H1 (cell line): ENCODE measurements around the gene CDC25C. TPM values are rescaled to one million over a fixed set of nuclear protein-coding genes. Genes with fewer than 3 reads are reported as not detected.

Experiments used
- CTCF ChIA-PET: fragments of 300-600 bp; sonication (Branson Sonifier 250); formaldehyde crosslinking; loops from one replicate; lab custom pipeline; 2021; ENCODE audit not compliant: partially characterized antibody; lab: Charles Lee
- POLR2A ChIA-PET: fragments of 300-600 bp; sonication (Branson Sonifier 250); formaldehyde crosslinking; loops from one replicate; lab custom pipeline; 2021; ENCODE audit warnings: inconsistent platforms; ENCODE audit not compliant: partially characterized antibody; lab: Charles Lee
- DNase-seq, 2 experiments: peaks; one replicate each; pipeline versions ENCODE4 v3.0.0 to v3.0.0-alpha.2; 2010 to 2022; ENCODE audit warnings: low spot score in 2 of 2, low read depth in 1 of 2, mixed read lengths in 1 of 2
- FAIRE-seq: peaks from 2 replicates; lab custom pipeline; 2011; peaks lifted over from hg19 to GRCh38; lab: Jason Lieb, UNC
- H2AFZ ChIP-seq: 2 replicates; pipeline ENCODE4 v1.8.1; 2012; ENCODE audit warnings: low read length, inconsistent platforms
- H2AK5ac ChIP-seq: 2 replicates; pipeline ENCODE4 v1.6.1; 2013; ENCODE audit warnings: low read depth, low read length
- H2BK120ac ChIP-seq: replicated peaks from 2 replicates; pipeline ENCODE3; 2013; ENCODE audit warnings: low read depth, low read length, inconsistent platforms
- H2BK12ac ChIP-seq: 2 replicates; pipeline ENCODE4 v1.6.1; 2013; ENCODE audit warnings: low read depth, low read length
- H2BK15ac ChIP-seq: 2 replicates; pipeline ENCODE4 v1.6.1; 2013; ENCODE audit warnings: low read length
- H2BK20ac ChIP-seq: 2 replicates; pipeline ENCODE4 v1.6.1; 2013; ENCODE audit warnings: low read length
- H2BK5ac ChIP-seq: 2 replicates; pipeline ENCODE4 v1.6.1; 2013; ENCODE audit warnings: low read depth, low read length
- H3K14ac ChIP-seq: 2 replicates; pipeline ENCODE4 v1.6.1; 2013; ENCODE audit warnings: inconsistent platforms; ENCODE audit not compliant: insufficient read length
- H3K18ac ChIP-seq: 2 replicates; pipeline ENCODE4 v1.6.1; 2013; ENCODE audit warnings: low read length; ENCODE audit errors: extremely low read depth
- H3K23ac ChIP-seq: 2 replicates; pipeline ENCODE4 v1.6.1; 2013; ENCODE audit warnings: inconsistent platforms; ENCODE audit not compliant: insufficient read length
- H3K23me2 ChIP-seq: 2 replicates; pipeline ENCODE4 v1.6.1; 2013; ENCODE audit warnings: low read depth, low read length
- H3K27ac ChIP-seq: 2 replicates; pipeline ENCODE4 v1.6.1; 2011; ENCODE audit warnings: low read depth, low read length, inconsistent platforms
- H3K27me3 ChIP-seq, 4 experiments: replicated peaks in 1 of 4; 1 replicate in 1 of 4; 2 replicates in 3 of 4; pipeline versions ENCODE4 v1.6.1 to v1.8.1; 2011 to 2013; ENCODE audit warnings: low read length in 3 of 4, mild to moderate bottlenecking in 3 of 4, inconsistent platforms in 2 of 4, mixed read lengths in 2 of 4, moderate library complexity in 1 of 4; ENCODE audit not compliant: control insufficient read depth in 3 of 4, insufficient read depth in 3 of 4; ENCODE audit errors: extremely low read depth in 1 of 4
- H3K36me3 ChIP-seq, 4 experiments: 2 replicates each; pipeline versions ENCODE4 v1.6.1 to v1.8.1; 2011 to 2013; ENCODE audit warnings: mild to moderate bottlenecking in 4 of 4, low read length in 3 of 4, moderate library complexity in 2 of 4, control low read depth in 1 of 4, inconsistent platforms in 1 of 4; ENCODE audit not compliant: insufficient read depth in 4 of 4, control insufficient read depth in 2 of 4
- H3K4ac ChIP-seq: replicated peaks from 2 replicates; pipeline ENCODE3; 2013; ENCODE audit warnings: low read length, low read depth, mixed read lengths, inconsistent platforms; ENCODE audit not compliant: insufficient read length
- H3K4me1 ChIP-seq, 4 experiments: replicated peaks in 1 of 4; 1 replicate in 1 of 4; 2 replicates in 3 of 4; pipeline versions ENCODE4 v1.6.1 to v1.8.1; 2011 to 2013; ENCODE audit warnings: low read length in 3 of 4, inconsistent platforms in 2 of 4, mixed read lengths in 1 of 4; ENCODE audit not compliant: insufficient read depth in 4 of 4, control insufficient read depth in 3 of 4
- H3K4me2 ChIP-seq, 2 experiments: 2 replicates each; pipeline versions ENCODE4 v1.6.1 to v1.8.1; 2011 to 2013; ENCODE audit warnings: low read depth in 2 of 2, low read length in 2 of 2, control low read depth in 1 of 2, inconsistent platforms in 1 of 2, mild to moderate bottlenecking in 1 of 2; ENCODE audit not compliant: insufficient read depth in 1 of 2
- H3K4me3 ChIP-seq, 4 experiments: fragments of 200-600, 300-600 bp in 1 of 4; sonication (generic), shearing (Covaris generic), sonication (Bioruptor Twin) in 1 of 4; 2 replicates each; pipeline versions ENCODE4 v1.5.1 to v1.8.1; 2011 to 2016; ENCODE audit warnings: low read length in 4 of 4, low read depth in 3 of 4, control low read depth in 2 of 4, inconsistent platforms in 2 of 4, mild to moderate bottlenecking in 2 of 4, mixed read lengths in 1 of 4, moderate library complexity in 1 of 4; ENCODE audit not compliant: insufficient read depth in 2 of 4; ENCODE audit errors: extremely low read depth in 1 of 4
- H3K56ac ChIP-seq: replicated peaks from 2 replicates; pipeline ENCODE3; 2013; ENCODE audit warnings: low read depth, mild to moderate bottlenecking, mixed read lengths, low read length, inconsistent platforms; ENCODE audit not compliant: insufficient read length
- H3K79me1 ChIP-seq: 2 replicates; pipeline ENCODE4 v1.6.1; 2013; ENCODE audit warnings: low read depth, low read length, control low read depth
- H3K79me2 ChIP-seq, 2 experiments: 2 replicates each; pipeline versions ENCODE4 v1.6.1 to v1.8.1; 2012 to 2013; ENCODE audit warnings: low read length in 2 of 2, mild to moderate bottlenecking in 2 of 2, inconsistent platforms in 1 of 2; ENCODE audit not compliant: insufficient read depth in 2 of 2, control insufficient read depth in 1 of 2
- H3K9ac ChIP-seq, 4 experiments: replicated peaks in 1 of 4; 1 replicate in 1 of 4; 2 replicates in 3 of 4; pipeline versions ENCODE4 v1.6.1 to v1.8.1; 2011 to 2013; ENCODE audit warnings: low read depth in 3 of 4, low read length in 3 of 4, control low read depth in 2 of 4, mild to moderate bottlenecking in 2 of 4, moderate library complexity in 2 of 4, inconsistent platforms in 1 of 4; ENCODE audit errors: extremely low read depth in 1 of 4
- H3K9me3 ChIP-seq, 2 experiments: 2 replicates each; pipeline versions ENCODE4 v1.6.1 to v1.8.1; 2012 to 2013; ENCODE audit warnings: mild to moderate bottlenecking in 2 of 2, moderate library complexity in 2 of 2, control low read depth in 1 of 2, inconsistent platforms in 1 of 2, low read depth in 1 of 2, low read length in 1 of 2, mixed read lengths in 1 of 2; ENCODE audit not compliant: insufficient read depth in 2 of 2
- H4K20me1 ChIP-seq, 2 experiments: replicated peaks in 1 of 2; 2 replicates each; pipeline versions ENCODE3 to v1.8.1; 2011 to 2013; ENCODE audit warnings: inconsistent platforms in 2 of 2, low read length in 2 of 2, mild to moderate bottlenecking in 1 of 2; ENCODE audit not compliant: insufficient read depth in 2 of 2, control insufficient read depth in 1 of 2
- H4K5ac ChIP-seq: 2 replicates; pipeline ENCODE4 v1.6.1; 2013; ENCODE audit warnings: low read length, low read depth, mixed read lengths, inconsistent platforms; ENCODE audit not compliant: insufficient read length
- H4K8ac ChIP-seq: 2 replicates; pipeline ENCODE4 v1.8.0; 2013; ENCODE audit warnings: mild to moderate bottlenecking, moderate library complexity, low read length, inconsistent platforms; ENCODE audit not compliant: insufficient read depth; ENCODE audit errors: extremely low read depth
- H4K91ac ChIP-seq: replicated peaks from 2 replicates; pipeline ENCODE3; 2013; ENCODE audit warnings: low read length, mixed read lengths, inconsistent platforms; ENCODE audit not compliant: insufficient read length
- BCL11A ChIP-seq, 2 experiments: IDR thresholded peaks; one replicate each; pipeline ENCODE4 v1.6.1; 2011; ENCODE audit warnings: low read depth in 2 of 2, low read length in 2 of 2, mild to moderate bottlenecking in 2 of 2
- CEBPB ChIP-seq: IDR thresholded peaks from 2 replicates; pipeline ENCODE4 v1.6.1; 2012; ENCODE audit warnings: low read depth, low read length
- JUN ChIP-seq: IDR thresholded peaks from 2 replicates; pipeline ENCODE4 v1.6.1; 2011; ENCODE audit warnings: low read depth, mild to moderate bottlenecking, improper control_type of control experiment, low read length
- JUND ChIP-seq: IDR thresholded peaks from 2 replicates; pipeline ENCODE4 v1.6.1; 2011; ENCODE audit warnings: mild to moderate bottlenecking, improper control_type of control experiment, low read length
- MAFK ChIP-seq: IDR thresholded peaks from 2 replicates; pipeline ENCODE4 v1.6.1; 2012; ENCODE audit warnings: low read depth, mild to moderate bottlenecking, improper control_type of control experiment, low read length
- RNF2 ChIP-seq: fragments of 200-900, 300-1000 bp; sonication (generic); IDR thresholded peaks from 2 replicates; pipeline ENCODE4 v1.7.1; 2016; ENCODE audit warnings: borderline replicate concordance, low read depth, mild to moderate bottlenecking, antibody characterized with exemption, low read length; ENCODE audit not compliant: poor library complexity, severe bottlenecking; ENCODE audit errors: missing control alignments
- SIRT6 ChIP-seq: IDR thresholded peaks from one replicate; pipeline ENCODE4 v1.7.1; 2012; ENCODE audit warnings: low read length, inconsistent platforms
- WGBS, 2 experiments: shearing (Covaris generic) in 1 of 2; methylation state at CpG; one replicate each; pipeline versions ENCODE4 v1.1.6 to v1.1.7; 2013 to 2015; ENCODE audit warnings: low lambda C conversion rate in 2 of 2, mixed read lengths in 2 of 2, inconsistent platforms in 1 of 2, low coverage in 1 of 2, missing lambda C conversion rate in 1 of 2; ENCODE audit not compliant: insufficient replicate concordance in 2 of 2, insufficient coverage in 1 of 2, insufficient read length in 1 of 2; ENCODE audit errors: extremely low coverage in 1 of 2, missing lambda C conversion rate in 1 of 2; 5-methylcytosine and 5-hydroxymethylcytosine counted together
- polyA plus RNA-seq, 7 experiments: library from polyadenylated mRNA; depleted of rRNA in 3 of 7; stranded (reverse) in 5 of 7; unstranded in 2 of 7; fragments of >200 nt in 5 of 7; fragments of 200-250 nt in 2 of 7; gene quantifications; 1 replicate in 5 of 7; 2 replicates in 1 of 7; 4 replicates in 1 of 7; pipeline versions ENCODE4 v1.2.1 to v1.2.3, GENCODE V29; 2011 to 2013; ENCODE audit warnings: missing spikeins in 2 of 7, mixed read lengths in 2 of 7
- total RNA-seq: library from RNA; stranded (reverse); fragmentation: NEBNext Ultra II Directional; extraction: Animal tissue kit (Norgen Biotek cat#: 25700); gene quantifications from 2 replicates; pipeline ENCODE4 v1.2.1, GENCODE V29; 2021

The CDC25C gene
- total and polyA plus RNA-seq, 2 of the 8 experiments (the other 6 are each of a cell fraction or from before 2014, with no cell fraction given): 18.4 to 20.8 TPM

GRCh38 chr5:138364576-138364975 lies 33.0 kb upstream of the CDC25C start:
- Histone ChIP-seq H3K56ac (no peak overlapping the region), H3K4me1 (no peaks in the 10 kb centered on the region), H3K4me3 (no peak overlapping the region), H3K27ac (no peak overlapping the region), H3K23me2 (no peaks in the 10 kb centered on the region), H3K79me1 (peaks cover 2% of the 10 kb centered on the region; the same call in 1 of the 2 replicates), H2AK5ac (no peak overlapping the region), H3K79me2 (peaks cover 6 to 89% of the 10 kb centered on the region in 2 experiments), H2BK5ac (no peak overlapping the region), H4K20me1 (peaks cover 2 to 3% of the 10 kb centered on the region in 2 experiments), H3K9me3 (no peaks in the 10 kb centered on the region), H2BK15ac (no peak overlapping the region), H3K14ac (no peak overlapping the region), H4K8ac (no peak overlapping the region), H2BK12ac (no peak overlapping the region), H2BK120ac (no peak overlapping the region), H3K23ac (no peak overlapping the region), H4K5ac (no peak overlapping the region), H2BK20ac (no peak overlapping the region), H3K4ac (no peak overlapping the region), H3K4me2 (no peak overlapping the region), H2AFZ (no peak overlapping the region), H3K9ac (no peak overlapping the region), H4K91ac (no peak overlapping the region), H3K27me3 (no peaks in the 10 kb centered on the region), H3K36me3 (no peaks in the 10 kb centered on the region), H3K18ac (no peak overlapping the region)
- WGBS, 2 experiments: 95% methylated on average over 1 of the region's 1 CpG; no CpG with 5 or more reads in 1 of the 2 experiments
- DNase-seq (no peak), FAIRE-seq (no peak)
- ChIA-PET POLR2A (interaction anchor here (1.3 to 1.8 kb wide), 2 partner anchors 11 to 27 kb away, joined by 4 to 7 read pairs; partner anchors contain the start of gene FAM53C), CTCF (interaction anchor here (1.5 kb wide), 1 partner anchor 13 kb away, joined by 4 read pairs; no protein-coding TSS in a partner anchor)
- TF ChIP-seq CEBPB (no peak), SIRT6 (no peak), BCL11A (IDR thresholded peaks at IDR 0.05; ENCODE audit: low read depth in 2 of 2, low read length in 2 of 2) (no peak), MAFK (no peak), JUND (no peak), RNF2 (no peak), JUN (no peak)
